ENCODE results near the gene OPN4.

DNA sequence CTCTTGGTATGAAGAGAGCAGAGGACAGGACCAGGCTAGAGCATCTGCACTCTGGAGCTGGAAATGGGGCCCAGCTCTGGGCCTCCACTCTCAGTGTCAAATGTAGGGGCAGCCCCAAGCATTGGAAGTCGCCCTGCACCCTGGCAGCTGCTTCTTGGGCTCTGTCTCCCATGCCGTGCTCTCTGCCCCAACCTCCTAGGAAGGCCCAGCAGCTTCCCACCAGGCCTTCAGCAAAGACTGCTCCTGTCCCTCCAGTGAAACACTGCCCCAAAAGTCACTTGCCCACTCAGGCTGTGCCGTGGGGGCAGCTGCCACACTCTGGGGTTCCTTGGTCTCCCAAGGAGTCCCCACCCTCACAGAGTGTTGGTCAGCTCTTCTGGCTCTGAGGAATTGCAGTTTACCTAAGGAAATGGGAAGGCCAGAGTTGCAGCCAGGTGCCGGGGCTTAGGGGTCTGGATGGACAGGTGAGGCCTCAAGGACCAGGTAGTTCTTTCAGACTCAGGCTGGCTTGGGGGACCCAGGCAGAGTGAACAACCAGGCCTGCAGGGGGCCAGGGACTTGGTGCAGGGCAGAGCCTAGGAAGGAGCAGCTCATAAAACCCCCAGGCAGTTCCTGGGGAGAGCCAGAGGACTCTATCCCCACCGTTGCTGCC, 9.4 kb upstream of the OPN4 start:
- TF ChIP-seq CTCF (IDR thresholded peaks at IDR 0.05; ENCODE audit: borderline replicate concordance, extremely low read depth, low read length, poor library complexity, severe bottlenecking) (no peak), EZH2 (IDR thresholded peaks at IDR 0.05; ENCODE audit: borderline replicate concordance, low read depth, low read length, severe bottlenecking) (no peak)
